Ishikawa (cell line): Measurements from ENCODE around the gene SHC1.

ENCODE experiments used
- CEBPB ChIP-seq: IDR thresholded peaks from 2 replicates; pipeline ENCODE4 v1.6.1; 2012
- CREB1 ChIP-seq: IDR thresholded peaks from 2 replicates; pipeline ENCODE4 v1.6.1; 2012; ENCODE audit warnings: low read depth
- EGR1 ChIP-seq: IDR thresholded peaks from 2 replicates; pipeline ENCODE4 v1.6.1; 2012
- EP300 ChIP-seq: IDR thresholded peaks from 2 replicates; pipeline ENCODE4 v1.6.1; 2012; ENCODE audit warnings: borderline replicate concordance
- FOXM1 ChIP-seq: IDR thresholded peaks from 2 replicates; pipeline ENCODE4 v1.6.1; 2012; ENCODE audit warnings: low read depth, borderline replicate concordance
- NFIC ChIP-seq: IDR thresholded peaks from 2 replicates; pipeline ENCODE4 v1.6.1; 2012
- RAD21 ChIP-seq: IDR thresholded peaks from 2 replicates; pipeline ENCODE4 v1.6.1; 2012; ENCODE audit warnings: low read depth
- REST ChIP-seq: IDR thresholded peaks from 2 replicates; pipeline ENCODE4 v1.6.1; 2012; ENCODE audit warnings: low read depth, mild to moderate bottlenecking
- TAF1 ChIP-seq: IDR thresholded peaks from 2 replicates; pipeline ENCODE4 v1.6.1; 2012; ENCODE audit warnings: low read depth, mild to moderate bottlenecking
- TCF12 ChIP-seq: IDR thresholded peaks from 2 replicates; pipeline ENCODE4 v1.6.1; 2012; ENCODE audit warnings: low read depth
- TEAD4 ChIP-seq: IDR thresholded peaks from 2 replicates; pipeline ENCODE4 v1.6.1; 2012
- USF1 ChIP-seq: IDR thresholded peaks from 2 replicates; pipeline ENCODE4 v1.6.1; 2012
- YY1 ChIP-seq: IDR thresholded peaks from 2 replicates; pipeline ENCODE4 v1.6.1; 2012; ENCODE audit warnings: low read depth
- ZBTB7A ChIP-seq: IDR thresholded peaks from 2 replicates; pipeline ENCODE4 v1.6.1; 2012; ENCODE audit warnings: low read depth
- TF ChIP-seq, protein P1 (sequence below): IDR thresholded peaks from 2 replicates; pipeline ENCODE4 v1.6.1; 2012

Gene SHC1

DNA sequence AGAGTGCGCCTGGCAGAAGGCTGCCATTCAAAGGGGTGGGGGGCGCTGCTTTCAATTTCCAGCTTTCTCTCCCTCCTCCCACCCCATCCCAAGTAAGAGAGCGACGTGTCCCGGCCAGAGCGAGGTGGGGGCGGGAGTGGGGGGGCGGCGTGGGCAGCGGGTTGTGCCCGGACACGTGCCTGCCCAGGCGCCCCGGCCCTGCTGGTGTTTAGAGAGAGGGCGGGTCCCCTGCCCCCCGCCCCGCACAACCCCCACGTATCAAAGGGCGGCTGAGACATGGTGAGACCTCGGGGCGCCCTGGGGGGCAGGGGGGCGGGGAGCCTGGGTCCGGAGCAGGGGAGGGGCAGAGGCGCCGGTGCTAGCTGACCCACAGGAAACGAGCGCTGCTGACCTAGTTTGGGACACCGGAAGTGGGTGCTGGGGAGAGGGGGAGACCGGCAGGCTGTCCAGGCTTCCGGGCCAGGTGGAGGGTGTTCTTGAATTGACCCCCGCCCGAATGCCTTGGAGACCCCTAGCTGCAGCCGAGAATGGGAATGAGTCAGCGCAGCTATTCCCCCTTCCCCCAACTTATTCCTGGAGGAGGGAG lies 33.3 kb upstream of the SHC1 start:
- TF ChIP-seq TCF12, result peak; percentile 15; the same call in 1 of the 2 replicates
- TF ChIP-seq NFIC, result no peak
- no peak; the same call in 1 of the 2 replicates for TF ChIP-seq EP300
- no peak for TF ChIP-seq TAF1
- TF ChIP-seq FOXM1, result no peak
- peak; percentile 69 for TF ChIP-seq ZBTB7A
- TF ChIP-seq CREB1, result no peak
- TF ChIP-seq EGR1, result peak; percentile 70
- TF ChIP-seq USF1, result peak; percentile 45
- TF ChIP-seq, protein P1, sequence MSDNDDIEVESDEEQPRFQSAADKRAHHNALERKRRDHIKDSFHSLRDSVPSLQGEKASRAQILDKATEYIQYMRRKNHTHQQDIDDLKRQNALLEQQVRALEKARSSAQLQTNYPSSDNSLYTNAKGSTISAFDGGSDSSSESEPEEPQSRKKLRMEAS, result peak; percentile 57; the same call in 1 of the 2 replicates
- no peak for TF ChIP-seq REST
- no peak for TF ChIP-seq CEBPB

DNA sequence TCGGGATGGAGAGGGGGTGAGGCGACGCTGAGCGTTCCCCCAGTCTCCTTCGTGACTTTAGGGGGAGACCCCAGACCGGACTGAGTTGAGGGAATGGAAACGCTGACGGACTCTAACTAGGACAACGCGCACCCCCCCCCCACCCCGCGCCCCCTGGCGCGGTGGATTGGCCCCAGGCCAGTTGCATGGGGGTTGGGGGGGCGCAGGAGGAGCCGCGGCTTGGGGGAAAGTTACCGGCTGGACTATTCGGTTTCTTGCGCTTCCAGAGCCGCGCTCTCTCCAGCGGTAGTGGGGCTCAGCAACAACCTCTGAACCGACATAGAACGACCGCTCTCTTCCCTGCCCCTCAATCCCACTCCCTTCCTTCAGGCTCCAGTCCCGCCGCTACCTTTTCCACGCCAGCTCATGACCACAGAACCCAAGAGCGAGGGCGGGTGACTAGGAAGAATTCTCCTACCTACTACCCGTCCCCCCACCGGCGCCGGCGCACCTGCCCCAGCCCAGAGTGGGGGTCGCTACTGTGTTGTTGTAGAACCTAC lies 32.7 kb upstream of the SHC1 start:
- peak; percentile 77 for TF ChIP-seq NFIC
- no peak for TF ChIP-seq REST
- TF ChIP-seq ZBTB7A, result 0 out of 2 replicates have a peak, but pooled peaks have one; percentile 1

DNA sequence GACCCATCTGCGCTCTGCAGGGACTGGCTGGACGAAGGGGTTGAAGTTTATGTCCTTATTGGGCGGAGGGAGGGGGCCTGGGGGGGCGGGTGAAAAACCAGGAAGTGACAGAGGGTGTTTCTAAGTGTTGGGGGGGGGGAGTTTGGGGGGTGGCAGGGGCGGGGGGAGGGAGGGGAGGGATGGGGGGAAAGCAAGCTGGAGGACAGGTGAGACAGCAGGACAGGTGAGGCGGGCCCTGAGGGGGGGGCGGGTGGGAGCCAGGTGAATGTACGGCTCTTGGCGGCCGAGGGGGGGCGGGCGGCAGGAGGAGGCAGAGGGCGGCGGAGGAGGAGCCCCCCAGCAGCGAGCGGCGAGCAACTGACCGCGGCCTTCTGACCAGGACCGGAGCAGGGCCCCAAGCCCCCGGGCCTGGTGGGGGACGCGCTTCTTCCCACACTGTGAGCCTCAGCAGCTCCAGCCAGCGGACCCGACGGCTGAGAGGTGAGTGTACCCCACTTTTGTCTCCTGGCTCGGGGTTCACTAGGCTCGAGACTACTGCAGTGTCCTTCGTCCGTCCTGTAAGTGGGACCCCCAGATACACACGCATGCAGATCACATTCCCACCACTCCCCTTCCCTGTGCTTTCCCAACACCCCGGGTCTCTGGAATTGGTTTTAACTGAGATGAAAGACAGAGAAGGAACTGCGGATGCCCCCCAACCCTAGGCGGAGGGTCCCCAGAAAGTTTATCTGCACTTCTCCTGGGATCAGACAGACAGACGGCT lies 32.1 kb upstream of the SHC1 start, which contains the start of gene ZBTB7B:
ZBTB7B (plus strand) TSS at position 339 of the 763 bp plus-strand sequence. CDS start 11,859 bp downstream, outside the sequence.
- TF ChIP-seq REST (no peak), ZBTB7A (0 out of 2 replicates have a peak, but pooled peaks have one; percentile 59), TAF1 (peak; percentile 23; the same call in 1 of the 2 replicates)

DNA sequence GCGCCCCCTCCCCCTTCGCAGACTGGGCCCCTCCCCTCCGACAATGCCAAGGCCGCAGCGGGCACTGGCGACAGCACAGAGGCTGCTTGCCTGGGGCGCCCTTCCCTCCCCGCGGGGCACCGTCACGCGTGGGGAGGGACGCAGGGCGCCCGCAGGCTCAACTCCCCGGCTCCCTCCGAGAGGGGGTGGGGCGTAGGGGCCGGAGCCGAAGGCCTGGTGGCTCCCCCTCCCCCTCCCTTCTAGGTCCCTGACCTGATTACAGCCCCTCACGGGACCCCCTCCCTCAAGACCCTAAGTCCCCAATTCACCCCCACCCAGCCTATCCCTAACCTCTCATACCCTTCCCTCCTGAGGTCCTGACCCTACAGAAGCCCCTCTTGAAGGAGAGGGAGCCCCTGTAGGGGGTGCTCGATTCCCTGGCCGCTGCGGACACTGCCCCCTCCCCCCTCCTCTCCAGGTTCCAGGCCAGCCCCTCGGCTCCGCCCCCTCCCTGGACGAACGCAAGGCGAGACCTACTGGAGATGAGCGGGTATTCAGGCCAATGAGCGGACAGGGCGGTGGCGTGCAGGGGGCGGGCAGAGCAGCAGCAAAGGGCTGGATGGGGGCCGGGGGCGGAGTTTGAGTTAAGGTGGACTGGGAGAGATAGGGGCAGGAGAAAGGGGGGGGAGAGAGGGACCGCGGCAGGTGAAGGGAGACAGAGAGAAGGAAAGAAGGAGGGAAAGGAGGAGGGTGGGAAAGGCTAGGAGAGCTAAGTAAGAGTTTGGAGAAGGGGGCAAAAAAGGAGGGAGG lies 31.3 kb upstream of the SHC1 start:
- TF ChIP-seq TEAD4, result peak; percentile 3; the same call in 1 of the 2 replicates
- peak; percentile 75; the same call in 1 of the 2 replicates for TF ChIP-seq TAF1
- TF ChIP-seq TCF12, result peak; percentile 34; the same call in 1 of the 2 replicates
- no peak for TF ChIP-seq YY1
- peak; percentile 97 for TF ChIP-seq ZBTB7A
- TF ChIP-seq EGR1, result 0 out of 2 replicates have a peak, but pooled peaks have one; percentile 22
- TF ChIP-seq CREB1, result peak; percentile 47; the same call in 1 of the 2 replicates
- TF ChIP-seq RAD21, result peak; percentile 29; the same call in 1 of the 2 replicates
- TF ChIP-seq FOXM1, result no peak

DNA sequence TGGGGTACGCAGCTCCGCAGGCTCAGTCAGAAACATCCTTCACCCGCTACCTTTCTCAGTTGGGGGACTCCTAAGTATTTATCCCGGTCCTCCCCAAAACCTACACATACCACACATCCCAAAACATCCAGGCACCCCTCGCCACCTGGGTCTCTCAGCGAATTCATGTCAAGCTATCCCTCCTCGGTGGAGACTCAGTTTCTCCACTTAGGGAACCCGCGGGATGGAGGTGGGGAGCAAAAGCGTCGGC lies 30.8 kb upstream of the SHC1 start:
- no peak for TF ChIP-seq EP300
- no peak for TF ChIP-seq USF1
- no peak for TF ChIP-seq FOXM1
